Mesothelial cell of epicardium (in vitro differentiated cells): ENCODE data around the gene TMEM163. TPM values are rescaled to one million over a fixed set of nuclear protein-coding genes. Genes with fewer than 3 reads are reported as not detected.

Experiments
- DNase-seq, 2 experiments: peaks; one replicate each; pipeline ENCODE4 v3.0.0; 2021; ENCODE audit warnings: low spot score in 2 of 2; ENCODE audit not compliant: unreplicated experiment in 2 of 2
- H3K27ac Mint-ChIP-seq: 2 replicates; pipeline ENCODE4 v1.8.0; 2021; ENCODE audit warnings: mixed read lengths
- H3K27me3 Mint-ChIP-seq: 2 replicates; pipeline ENCODE4 v1.8.0; 2021; ENCODE audit warnings: low read depth, mixed read lengths
- H3K36me3 Mint-ChIP-seq: 2 replicates; pipeline ENCODE4 v1.8.0; 2021; ENCODE audit warnings: mixed read lengths
- H3K4me1 Mint-ChIP-seq: 2 replicates; pipeline ENCODE4 v1.8.0; 2021; ENCODE audit warnings: mixed read lengths
- H3K4me3 Mint-ChIP-seq: 2 replicates; pipeline ENCODE4 v1.8.0; 2021; ENCODE audit warnings: mild to moderate bottlenecking, moderate library complexity, mixed read lengths
- H3K9me3 Mint-ChIP-seq: 2 replicates; pipeline ENCODE4 v1.8.0; 2021; ENCODE audit warnings: mixed read lengths
- total RNA-seq: library from RNA; stranded (reverse); gene quantifications from 3 replicates; pipeline ENCODE4 v1.2.1, GENCODE V29; 2021
- TF ChIP-seq, protein P1 (sequence below): fragments of 200-600 bp; sonication (generic); IDR thresholded peaks from one replicate; pipeline ENCODE4 v1.5.0; 2021; ENCODE audit warnings: antibody characterized with exemption; ENCODE audit not compliant: unreplicated experiment

The TMEM163 gene
- total RNA-seq, 1 donor from 2014 or later: 0.47 TPM

- Mint-ChIP-seq H3K4me3 (no peak overlapping the region), H3K27me3 (peaks cover 59% of the 10 kb centered on the region), H3K36me3 (no peaks in the 10 kb centered on the region), H3K4me1 (no peaks in the 10 kb centered on the region), H3K27ac (no peak overlapping the region), H3K9me3 (peaks cover 4% of the 10 kb centered on the region)
- no peak for DNase-seq
- TF ChIP-seq, protein P1, sequence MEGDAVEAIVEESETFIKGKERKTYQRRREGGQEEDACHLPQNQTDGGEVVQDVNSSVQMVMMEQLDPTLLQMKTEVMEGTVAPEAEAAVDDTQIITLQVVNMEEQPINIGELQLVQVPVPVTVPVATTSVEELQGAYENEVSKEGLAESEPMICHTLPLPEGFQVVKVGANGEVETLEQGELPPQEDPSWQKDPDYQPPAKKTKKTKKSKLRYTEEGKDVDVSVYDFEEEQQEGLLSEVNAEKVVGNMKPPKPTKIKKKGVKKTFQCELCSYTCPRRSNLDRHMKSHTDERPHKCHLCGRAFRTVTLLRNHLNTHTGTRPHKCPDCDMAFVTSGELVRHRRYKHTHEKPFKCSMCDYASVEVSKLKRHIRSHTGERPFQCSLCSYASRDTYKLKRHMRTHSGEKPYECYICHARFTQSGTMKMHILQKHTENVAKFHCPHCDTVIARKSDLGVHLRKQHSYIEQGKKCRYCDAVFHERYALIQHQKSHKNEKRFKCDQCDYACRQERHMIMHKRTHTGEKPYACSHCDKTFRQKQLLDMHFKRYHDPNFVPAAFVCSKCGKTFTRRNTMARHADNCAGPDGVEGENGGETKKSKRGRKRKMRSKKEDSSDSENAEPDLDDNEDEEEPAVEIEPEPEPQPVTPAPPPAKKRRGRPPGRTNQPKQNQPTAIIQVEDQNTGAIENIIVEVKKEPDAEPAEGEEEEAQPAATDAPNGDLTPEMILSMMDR: no peak
These were observed 48.8 kb downstream of the TMEM163 start for GRCh38 chr2:134669731-134670669.

DNA sequence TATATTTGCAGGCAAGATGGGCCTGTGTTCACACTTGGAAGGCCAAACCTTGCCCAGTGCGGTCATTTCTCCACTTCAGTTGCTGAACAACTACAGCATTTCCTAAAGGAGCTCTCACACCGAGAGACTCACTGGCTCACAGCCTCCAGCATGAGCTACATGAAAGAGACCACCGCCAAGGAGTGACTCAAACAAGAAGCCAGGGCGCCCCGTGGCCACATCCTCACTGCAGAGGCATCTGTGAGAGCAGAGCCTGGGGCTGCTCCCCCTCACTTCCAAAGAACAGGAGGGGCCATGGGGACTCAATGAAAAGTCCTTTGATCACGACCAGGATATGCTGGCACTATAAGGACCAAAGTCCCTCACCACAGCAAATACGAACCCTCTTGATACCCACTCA, 50.0 kb downstream of the TMEM163 start:
- no peak for DNase-seq
- Mint-ChIP-seq H3K4me1 (no peaks in the 10 kb centered on the region), H3K9me3 (peaks cover 4% of the 10 kb centered on the region), H3K36me3 (no peaks in the 10 kb centered on the region), H3K4me3 (no peak overlapping the region), H3K27ac (no peak overlapping the region), H3K27me3 (peaks cover 68% of the 10 kb centered on the region)
- TF ChIP-seq, protein P1: no peak

- Mint-ChIP-seq H3K4me3 (no peak overlapping the region), H3K27ac (no peak overlapping the region), H3K36me3 (no peaks in the 10 kb centered on the region), H3K27me3 (peaks cover 73% of the 10 kb centered on the region), H3K4me1 (no peaks in the 10 kb centered on the region), H3K9me3 (no peaks in the 10 kb centered on the region)
- DNase-seq: no peak
- TF ChIP-seq, protein P1: no peak
These were observed 51.3 kb downstream of the TMEM163 start for GRCh38 chr2:134667541-134667940.

- no peak overlapping the region for H3K4me3 Mint-ChIP-seq
- DNase-seq: no peak
- H3K4me1 Mint-ChIP-seq: no peaks in the 10 kb centered on the region
- TF ChIP-seq, protein P1: no peak
- no peaks in the 10 kb centered on the region for H3K9me3 Mint-ChIP-seq
- no peaks in the 10 kb centered on the region for H3K36me3 Mint-ChIP-seq
- peaks cover 73% of the 10 kb centered on the region for H3K27me3 Mint-ChIP-seq
- no peak overlapping the region for H3K27ac Mint-ChIP-seq
These were observed 51.7 kb downstream of the TMEM163 start for GRCh38 chr2:134667081-134667480.

DNA sequence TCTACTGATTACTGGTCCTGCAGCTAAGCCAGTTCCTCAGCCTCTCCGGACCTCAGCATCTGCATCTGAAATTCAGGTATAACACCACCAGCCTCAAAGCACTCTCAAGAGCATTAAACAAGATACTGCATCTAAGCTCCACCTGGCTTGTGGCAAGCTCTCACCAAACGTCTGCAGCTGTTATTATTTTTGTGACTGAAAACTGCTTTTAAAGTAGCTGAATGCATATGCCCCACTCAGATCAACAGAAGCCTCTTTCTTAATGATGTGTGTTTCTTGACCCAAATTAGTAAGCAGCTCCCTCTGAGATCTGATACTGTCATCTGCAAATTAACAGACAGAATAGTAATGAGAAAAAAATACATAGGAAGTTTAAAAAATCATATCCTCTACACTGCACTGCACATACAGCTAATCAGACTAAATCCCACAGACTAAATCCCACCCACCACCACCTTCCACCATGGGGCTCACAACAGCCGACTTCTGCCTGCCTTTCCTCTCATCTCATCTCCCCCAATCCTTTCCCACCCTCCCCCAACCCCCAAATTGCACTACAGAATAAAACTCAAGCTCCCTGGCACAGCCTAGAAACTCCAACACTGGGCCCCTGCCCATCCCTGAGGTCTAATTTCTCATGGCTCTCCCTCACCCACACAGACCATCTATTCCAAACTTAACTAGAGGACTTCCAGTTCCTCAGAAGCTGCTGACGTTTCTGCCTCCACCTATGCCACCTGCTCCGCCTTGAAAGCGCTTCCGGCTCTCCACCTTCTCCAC, 52.9 kb downstream of the TMEM163 start:
- TF ChIP-seq, protein P1: no peak
- no peaks in the 10 kb centered on the region for H3K36me3 Mint-ChIP-seq
- DNase-seq: no peak
- H3K27me3 Mint-ChIP-seq: peaks cover 72% of the 10 kb centered on the region
- no peaks in the 10 kb centered on the region for H3K4me1 Mint-ChIP-seq
- no peak overlapping the region for H3K4me3 Mint-ChIP-seq
- no peak overlapping the region for H3K27ac Mint-ChIP-seq
- H3K9me3 Mint-ChIP-seq: no peaks in the 10 kb centered on the region
